Fibroblast of lung (primary cell): ENCODE results near the gene GGT6. TPM values are rescaled to one million over a fixed set of nuclear protein-coding genes. Genes with fewer than 3 reads are reported as not detected.

Source experiments
- DNase-seq, 2 donors: peaks; one replicate each; pipeline versions ENCODE4 v3.0.0 to v3.0.0-alpha.2; 2010; ENCODE audit warnings: low read depth in 2 of 2
- H2AFZ ChIP-seq: 2 replicates; pipeline ENCODE4 v1.5.1; 2012; ENCODE audit warnings: low read length, control low read depth, inconsistent platforms
- H3K27ac ChIP-seq: 2 replicates; pipeline ENCODE4 v1.5.1; 2011; ENCODE audit warnings: low read length, control low read depth; ENCODE audit not compliant: insufficient read depth
- H3K27me3 ChIP-seq: 2 replicates; pipeline ENCODE4 v1.5.1; 2011; ENCODE audit warnings: mild to moderate bottlenecking, low read length; ENCODE audit not compliant: control insufficient read depth, insufficient read depth
- H3K36me3 ChIP-seq: 2 replicates; pipeline ENCODE4 v1.5.1; 2011; ENCODE audit warnings: low read length; ENCODE audit not compliant: control insufficient read depth, insufficient read depth
- H3K4me1 ChIP-seq: 2 replicates; pipeline ENCODE4 v1.5.1; 2011; ENCODE audit warnings: low read length; ENCODE audit not compliant: control insufficient read depth, insufficient read depth; ENCODE audit errors: extremely low read depth
- H3K4me2 ChIP-seq: 2 replicates; pipeline ENCODE4 v1.5.1; 2011; ENCODE audit warnings: low read length, control low read depth; ENCODE audit not compliant: insufficient read depth; ENCODE audit errors: extremely low read depth
- H3K4me3 ChIP-seq, 4 experiments: fragments of 200-600 bp in 1 of 4; sonication (generic) in 1 of 4; replicated peaks in 1 of 4; 2 replicates each; pipeline ENCODE4 v1.5.1; 2011 to 2016; ENCODE audit warnings: low read length in 4 of 4, low read depth in 3 of 4, mild to moderate bottlenecking in 3 of 4, control low read depth in 2 of 4, inconsistent platforms in 1 of 4, mixed read lengths in 1 of 4; ENCODE audit not compliant: insufficient read depth in 1 of 4; ENCODE audit errors: control extremely low read depth in 1 of 4
- H3K79me2 ChIP-seq: 2 replicates; pipeline ENCODE4 v1.5.1; 2012; ENCODE audit warnings: mild to moderate bottlenecking, low read length, inconsistent platforms; ENCODE audit not compliant: control insufficient read depth, insufficient read depth
- H3K9ac ChIP-seq: 2 replicates; pipeline ENCODE4 v1.5.1; 2011; ENCODE audit warnings: mild to moderate bottlenecking, low read length, control low read depth; ENCODE audit not compliant: insufficient read depth
- H3K9me3 ChIP-seq: 2 replicates; pipeline ENCODE4 v1.5.1; 2012; ENCODE audit warnings: low read depth, low read length; ENCODE audit not compliant: control insufficient read depth, insufficient read depth
- H4K20me1 ChIP-seq: 2 replicates; pipeline ENCODE4 v1.5.1; 2011; ENCODE audit warnings: low read length; ENCODE audit not compliant: control insufficient read depth, insufficient read depth; ENCODE audit errors: extremely low read depth
- CTCF ChIP-seq, 2 donors: IDR thresholded peaks in 1 of 2; conservative IDR thresholded peaks in 1 of 2; 1 replicate in 1 of 2; 2 replicates in 1 of 2; pipeline ENCODE4 v1.5.1; 2011 to 2012; ENCODE audit warnings: low read length in 2 of 2, control low read depth in 1 of 2, inconsistent platforms in 1 of 2, low read depth in 1 of 2, mild to moderate bottlenecking in 1 of 2
- EZH2 ChIP-seq: IDR thresholded peaks from 2 replicates; pipeline ENCODE4 v1.5.1; 2012; ENCODE audit warnings: low read length, control low read depth, mild to moderate bottlenecking; ENCODE audit errors: missing control alignments
- polyA plus RNA-seq, 2 donors: library from polyadenylated mRNA; depleted of rRNA in 1 of 2; stranded (reverse) in 1 of 2; unstranded in 1 of 2; fragments of >200 nt; gene quantifications; 2 replicates each; pipeline ENCODE4 v1.2.1, GENCODE V29; 2011 to 2012; ENCODE audit warnings: missing spikeins in 1 of 2
- total RNA-seq: library from RNA; depleted of rRNA; stranded (reverse); fragments of >200 nt; gene quantifications from 2 replicates; pipeline ENCODE4 v1.2.1, GENCODE V29; 2014

GGT6 gene
- total and polyA plus RNA-seq, 2 donors (not counting 1 experiment from before 2014, with no cell fraction given), result not detected

DNA sequence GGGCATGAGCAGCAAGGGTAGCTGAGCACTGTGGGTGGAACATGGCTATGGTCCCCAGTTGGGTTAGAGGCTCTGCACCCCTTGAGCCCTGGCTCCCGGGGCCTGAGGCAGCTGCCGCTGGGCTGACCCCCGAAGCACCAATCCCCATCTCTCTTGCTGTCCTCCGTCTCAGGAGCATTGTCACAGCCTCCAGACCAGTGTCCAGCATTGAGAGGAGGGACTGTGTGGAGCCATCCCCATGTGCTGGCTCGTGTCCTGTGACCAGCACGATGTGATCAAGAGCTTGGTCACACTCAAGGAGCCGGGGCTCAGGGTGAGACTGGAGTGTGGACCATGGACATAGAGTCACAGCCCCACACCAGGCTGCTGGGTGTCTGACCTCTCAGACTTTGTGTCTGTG, 26.8 kb upstream of the GGT6 start:
- no peaks in the 10 kb centered on the region for H3K4me1 ChIP-seq

DNA sequence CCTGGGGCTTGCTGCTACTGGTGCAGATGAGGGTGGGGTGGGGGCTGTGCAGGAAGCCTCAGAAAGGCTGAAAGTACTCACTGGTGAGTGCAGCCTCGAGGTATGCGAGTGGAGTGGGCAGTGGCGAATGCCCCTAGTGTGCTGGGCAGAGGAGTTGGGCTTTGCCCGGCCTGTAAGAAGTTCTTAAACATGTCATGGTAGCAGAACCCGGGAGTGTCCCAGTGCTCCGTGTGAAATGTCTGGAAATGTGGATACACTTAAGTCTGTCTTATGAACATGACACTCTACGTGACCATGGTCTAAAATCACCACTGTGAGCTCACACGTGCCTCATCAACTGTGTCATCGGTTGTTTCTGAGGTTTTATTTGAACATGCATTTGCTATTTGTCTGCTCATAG, 25.7 kb upstream of the GGT6 start:
- Histone ChIP-seq H3K4me2 (no peak overlapping the region), H3K9ac (no peak overlapping the region), H3K27ac (no peak overlapping the region), H3K9me3 (no peaks in the 10 kb centered on the region), H3K79me2 (no peaks in the 10 kb centered on the region), H3K4me3 (no peak overlapping the region), H3K4me1 (no peaks in the 10 kb centered on the region), H3K36me3 (no peaks in the 10 kb centered on the region), H4K20me1 (no peaks in the 10 kb centered on the region), H3K27me3 (peaks cover 28% of the 10 kb centered on the region), H2AFZ (no peak overlapping the region)
- no peak for DNase-seq
- TF ChIP-seq CTCF (conservative IDR thresholded peaks at IDR 0.05 in 1 of 2, IDR thresholded peaks at IDR 0.05 in 1 of 2; ENCODE audit: low read depth in 1 of 2, low read length in 2 of 2) (no peak), EZH2 (no peak)

More for the DNA sequence above, 26.8 kb upstream of the GGT6 start:
- no peak overlapping the region for H3K27ac ChIP-seq
- no peaks in the 10 kb centered on the region for H3K9me3 ChIP-seq
- H3K36me3 ChIP-seq, result no peaks in the 10 kb centered on the region
- no peak overlapping the region for H2AFZ ChIP-seq
- H3K9ac ChIP-seq, result no peak overlapping the region
- no peaks in the 10 kb centered on the region for H3K79me2 ChIP-seq
- peaks cover 28% of the 10 kb centered on the region for H3K27me3 ChIP-seq
- H3K4me2 ChIP-seq, result no peak overlapping the region
- TF ChIP-seq EZH2 (no peak), CTCF (conservative IDR thresholded peaks at IDR 0.05 in 1 of 2, IDR thresholded peaks at IDR 0.05 in 1 of 2; ENCODE audit: low read depth in 1 of 2, low read length in 2 of 2) (no peak)
- H4K20me1 ChIP-seq, result no peaks in the 10 kb centered on the region
- DNase-seq, result no peak
- no peak overlapping the region for H3K4me3 ChIP-seq

DNA sequence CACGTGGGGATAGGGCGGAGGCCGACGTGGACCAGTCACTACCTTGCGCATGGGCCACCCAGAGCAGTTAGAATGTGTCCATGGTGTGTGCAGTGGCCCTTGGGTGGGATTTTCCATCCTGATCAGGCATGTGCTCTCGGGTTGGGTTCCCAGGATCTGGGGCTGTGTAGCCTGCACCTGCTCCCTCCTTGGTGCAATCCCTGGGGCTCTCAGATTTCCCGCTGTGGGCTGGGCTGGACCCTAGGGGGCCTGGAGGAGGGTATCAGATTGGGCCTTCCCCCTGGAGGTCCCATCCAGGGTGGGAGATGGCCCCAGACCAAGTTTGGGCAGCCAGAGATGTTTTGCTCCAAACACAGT, 25.2 kb upstream of the GGT6 start:
- peak overlapping the region in 1 of 4 experiments; percentile 17 for H3K4me3 ChIP-seq
- no peak overlapping the region for H3K27ac ChIP-seq
- H3K9ac ChIP-seq, result no peak overlapping the region
- no peaks in the 10 kb centered on the region for H3K79me2 ChIP-seq
- DNase-seq, result no peak
- no peak overlapping the region for H3K4me2 ChIP-seq
- H2AFZ ChIP-seq, result no peak overlapping the region
- H3K9me3 ChIP-seq, result no peaks in the 10 kb centered on the region
- TF ChIP-seq EZH2 (no peak), CTCF (conservative IDR thresholded peaks at IDR 0.05 in 1 of 2, IDR thresholded peaks at IDR 0.05 in 1 of 2; ENCODE audit: low read depth in 1 of 2, low read length in 2 of 2) (no peak)
- H3K36me3 ChIP-seq, result no peaks in the 10 kb centered on the region
- peaks cover 28% of the 10 kb centered on the region for H3K27me3 ChIP-seq
- no peaks in the 10 kb centered on the region for H3K4me1 ChIP-seq
- no peaks in the 10 kb centered on the region for H4K20me1 ChIP-seq
